ENCODE measurements around the gene NME1. TPM values are rescaled to one million over a fixed set of nuclear protein-coding genes. Genes with fewer than 3 reads are reported as not detected.
"Not testable (repeated sequence)": the region's sequence is repeated elsewhere in the genome, so short reads cannot be mapped to it uniquely, and the experiment has no call there.

Gene NME1
- total RNA-seq (10 to 100 TPM; 37.3 to 53.7 TPM), polyA plus RNA-seq (ENCODE audit: insufficient read depth, low read depth, low replicate concordance) (52.3 TPM)
- long read RNA-seq, donor 1, transcript NME1-203 (5 exons, 940 nt), result major isoform, 62 of 75 reads
- long read RNA-seq, donor 1, partial matches to known transcripts, result 13 of 75 reads
- long read RNA-seq, donor 1, other reads (novel, unspliced or antisense), result 0 of 75 reads
- long read RNA-seq, donor 2, transcript NME1-203 (5 exons, 940 nt), result major isoform, 67 of 87 reads
- long read RNA-seq, donor 2, partial matches to known transcripts, result 13 of 87 reads
- long read RNA-seq, donor 2, other reads (novel, unspliced or antisense), result 5 of 87 reads

DNA sequence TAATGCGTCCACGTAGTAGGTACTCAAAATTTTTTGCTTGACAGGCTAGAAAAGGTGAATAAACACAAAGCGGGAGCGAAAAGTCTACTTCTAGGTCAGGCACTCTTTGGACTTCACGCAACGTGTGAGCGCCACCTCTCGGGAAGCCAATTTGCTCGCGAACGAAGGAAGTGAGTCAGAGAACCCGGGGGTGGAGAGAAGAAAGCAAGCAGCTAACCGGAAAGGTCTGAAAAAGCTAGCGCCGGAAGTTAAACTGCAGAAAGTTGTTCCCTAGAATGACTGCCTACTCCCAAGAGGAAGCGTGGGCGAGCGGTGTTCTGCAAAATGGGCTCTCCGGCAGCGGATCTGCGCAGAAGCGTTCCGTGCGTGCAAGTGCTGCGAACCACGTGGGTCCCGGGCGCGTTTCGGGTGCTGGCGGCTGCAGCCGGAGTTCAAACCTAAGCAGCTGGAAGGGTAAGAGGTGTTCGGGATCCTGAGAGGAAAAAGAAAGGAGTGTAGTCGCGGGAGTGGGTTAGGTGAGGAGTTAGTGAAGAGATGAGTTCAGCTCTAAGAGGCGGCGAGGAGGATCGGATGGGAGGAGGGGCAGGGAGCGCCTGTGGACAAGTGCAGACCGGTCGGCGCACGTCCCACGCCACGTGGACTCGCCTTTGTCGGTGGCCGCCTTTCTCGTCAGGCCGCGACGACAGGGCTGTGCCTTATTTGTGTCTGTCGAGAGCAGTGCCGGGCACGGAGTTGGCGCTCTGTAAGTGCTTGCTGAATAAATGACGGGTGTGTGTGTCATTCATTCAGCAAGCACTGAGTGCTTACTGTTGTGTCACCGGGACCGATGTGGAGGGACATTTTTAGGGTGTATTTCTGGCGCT is at the start of gene NME1:
NME1 (plus strand) TSS at position 350 of the 863 bp plus-strand sequence. CDS start 2,096 bp downstream, outside the sequence.
- peaks cover 4% of the 10 kb centered on the region for H3K4me1 ChIP-seq
- peak within 1 kb of the TSS; percentile 63 to 78 for H3K4me3 ChIP-seq
- TF ChIP-seq CTCF (IDR thresholded peaks at IDR 0.05), result peak; percentile 60 to 75 (median 65)
- no peak for TF ChIP-seq POLR2A (IDR thresholded peaks at IDR 0.05)
- no peaks in the 10 kb centered on the region for H3K36me3 ChIP-seq (ENCODE audit: low read depth, missing control alignments)
- intact Hi-C loops (cut with DNase I; ENCODE audit: low total_unique reads), result loop anchor here (10.0 kb wide), 1 partner anchor 149 kb away; no protein-coding TSS in a partner anchor
- H3K27me3 ChIP-seq, result no peaks in the 10 kb centered on the region
- DNase-seq, result peak; percentile 98
- H3K27ac ChIP-seq, result peak within 1 kb of the TSS; percentile 76 to 88
- 0% methylated on average over 60 of the region's 60 CpGs for WGBS, 2 donors
- H3K9me3 ChIP-seq, result no peaks in the 10 kb centered on the region

DNA sequence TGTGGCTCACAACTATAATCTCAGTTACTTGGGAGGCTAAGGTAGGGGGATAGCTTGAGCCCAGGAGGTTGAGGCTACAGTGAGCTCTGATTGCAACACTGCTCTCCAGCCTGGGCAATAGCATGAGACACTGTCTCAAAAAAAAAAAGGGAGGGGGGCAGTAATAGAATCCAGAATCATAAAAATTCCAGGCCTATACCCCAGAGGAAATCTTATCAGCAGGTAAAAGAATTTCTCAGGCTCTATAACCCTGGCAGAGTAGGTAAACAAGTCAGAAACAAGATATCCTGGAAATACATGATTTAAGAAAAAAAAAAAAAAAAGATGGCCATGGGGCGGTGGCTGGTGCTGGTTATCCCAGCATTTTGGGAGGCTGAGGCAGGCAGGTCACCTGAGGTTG is 45.6 kb upstream of the NME1 start:
- Histone ChIP-seq H3K27me3 (no peaks in the 10 kb centered on the region), H3K9me3 (no peaks in the 10 kb centered on the region), H3K27ac (no peak overlapping the region), H3K4me1 (no peaks in the 10 kb centered on the region), H3K36me3 (ENCODE audit: low read depth, missing control alignments) (no peaks in the 10 kb centered on the region), H3K4me3 (no peak overlapping the region)
- TF ChIP-seq CTCF (IDR thresholded peaks at IDR 0.05) (no peak), POLR2A (IDR thresholded peaks at IDR 0.05) (no peak)
- no peak for DNase-seq
- intact Hi-C loops (cut with DNase I; ENCODE audit: low total_unique reads), result no loop called here
- WGBS, 2 donors, result 93 to 100% methylated on average over 1 of the region's 1 CpG

- 66 to 72% methylated on average over 16 of the region's 16 CpGs for WGBS, 2 donors
- H3K9me3 ChIP-seq; H3K4me1 ChIP-seq; H3K4me3 ChIP-seq; intact Hi-C loops (cut with DNase I; ENCODE audit: low total_unique reads); H3K36me3 ChIP-seq (ENCODE audit: low read depth, missing control alignments); H3K27me3 ChIP-seq: not testable (repeated sequence)
- H3K27ac ChIP-seq, result peak overlapping the region in 1 of 2 donors; percentile 66
- peak; percentile 79 for DNase-seq
Measured at GRCh38 chr17:51112303-51113222, 40.8 kb upstream of the NME1 start.

- H3K9me3 ChIP-seq, result no peaks in the 10 kb centered on the region
- no peak overlapping the region for H3K27ac ChIP-seq
- TF ChIP-seq POLR2A (IDR thresholded peaks at IDR 0.05) (no peak), CTCF (IDR thresholded peaks at IDR 0.05) (no peak)
- no peaks in the 10 kb centered on the region for H3K36me3 ChIP-seq (ENCODE audit: low read depth, missing control alignments)
- no peaks in the 10 kb centered on the region for H3K27me3 ChIP-seq
- DNase-seq, result no peak
- intact Hi-C loops (cut with DNase I; ENCODE audit: low total_unique reads), result no loop called here
- H3K4me1 ChIP-seq, result peaks cover 13% of the 10 kb centered on the region
- WGBS, 2 donors, result 89 to 93% methylated on average over 4 of the region's 4 CpGs
- no peak overlapping the region for H3K4me3 ChIP-seq
Measured at GRCh38 chr17:51115179-51115578, 38.2 kb upstream of the NME1 start.
